ENCODE results near the gene AKT1S1. TPM values are rescaled to one million over a fixed set of nuclear protein-coding genes. Genes with fewer than 3 reads are reported as not detected.
A peak's percentile ranks its signal among the peaks of the same experiment; 100 is the strongest.

The AKT1S1 gene
- total RNA-seq, 1 donor from 2014 or later: 59.7 TPM

DNA sequence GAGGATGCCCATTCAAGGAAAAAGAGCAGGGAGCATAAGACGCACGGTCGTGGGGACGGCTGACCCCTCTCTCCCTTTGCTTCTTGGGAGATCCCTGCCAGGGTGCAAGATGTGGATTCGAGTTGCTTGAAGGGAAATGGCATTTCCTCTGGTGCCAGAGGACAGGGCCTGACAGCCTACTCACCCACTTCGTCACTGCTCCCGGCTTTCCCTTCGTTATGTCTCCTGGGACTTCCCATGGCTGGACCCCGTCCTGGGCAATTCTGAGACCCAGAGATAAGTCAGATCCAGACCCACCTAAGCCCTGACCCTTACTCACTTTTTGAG lies 1.6 kb upstream of the AKT1S1 start:
- TF ChIP-seq, protein P1, sequence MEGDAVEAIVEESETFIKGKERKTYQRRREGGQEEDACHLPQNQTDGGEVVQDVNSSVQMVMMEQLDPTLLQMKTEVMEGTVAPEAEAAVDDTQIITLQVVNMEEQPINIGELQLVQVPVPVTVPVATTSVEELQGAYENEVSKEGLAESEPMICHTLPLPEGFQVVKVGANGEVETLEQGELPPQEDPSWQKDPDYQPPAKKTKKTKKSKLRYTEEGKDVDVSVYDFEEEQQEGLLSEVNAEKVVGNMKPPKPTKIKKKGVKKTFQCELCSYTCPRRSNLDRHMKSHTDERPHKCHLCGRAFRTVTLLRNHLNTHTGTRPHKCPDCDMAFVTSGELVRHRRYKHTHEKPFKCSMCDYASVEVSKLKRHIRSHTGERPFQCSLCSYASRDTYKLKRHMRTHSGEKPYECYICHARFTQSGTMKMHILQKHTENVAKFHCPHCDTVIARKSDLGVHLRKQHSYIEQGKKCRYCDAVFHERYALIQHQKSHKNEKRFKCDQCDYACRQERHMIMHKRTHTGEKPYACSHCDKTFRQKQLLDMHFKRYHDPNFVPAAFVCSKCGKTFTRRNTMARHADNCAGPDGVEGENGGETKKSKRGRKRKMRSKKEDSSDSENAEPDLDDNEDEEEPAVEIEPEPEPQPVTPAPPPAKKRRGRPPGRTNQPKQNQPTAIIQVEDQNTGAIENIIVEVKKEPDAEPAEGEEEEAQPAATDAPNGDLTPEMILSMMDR (IDR thresholded peaks at IDR 0.05): no peak
- Mint-ChIP-seq H3K4me3 (ENCODE audit: unreplicated experiment) (no peak overlapping the region), H3K9me3 (ENCODE audit: unreplicated experiment) (no peaks in the 10 kb centered on the region), H3K4me1 (ENCODE audit: unreplicated experiment) (peaks cover 23% of the 10 kb centered on the region), H3K36me3 (ENCODE audit: unreplicated experiment) (peaks cover 37% of the 10 kb centered on the region), H3K27ac (ENCODE audit: unreplicated experiment) (no peak overlapping the region), H3K27me3 (ENCODE audit: unreplicated experiment) (no peaks in the 10 kb centered on the region)
- no peak for DNase-seq (ENCODE audit: extremely low spot score, unreplicated experiment)

DNA sequence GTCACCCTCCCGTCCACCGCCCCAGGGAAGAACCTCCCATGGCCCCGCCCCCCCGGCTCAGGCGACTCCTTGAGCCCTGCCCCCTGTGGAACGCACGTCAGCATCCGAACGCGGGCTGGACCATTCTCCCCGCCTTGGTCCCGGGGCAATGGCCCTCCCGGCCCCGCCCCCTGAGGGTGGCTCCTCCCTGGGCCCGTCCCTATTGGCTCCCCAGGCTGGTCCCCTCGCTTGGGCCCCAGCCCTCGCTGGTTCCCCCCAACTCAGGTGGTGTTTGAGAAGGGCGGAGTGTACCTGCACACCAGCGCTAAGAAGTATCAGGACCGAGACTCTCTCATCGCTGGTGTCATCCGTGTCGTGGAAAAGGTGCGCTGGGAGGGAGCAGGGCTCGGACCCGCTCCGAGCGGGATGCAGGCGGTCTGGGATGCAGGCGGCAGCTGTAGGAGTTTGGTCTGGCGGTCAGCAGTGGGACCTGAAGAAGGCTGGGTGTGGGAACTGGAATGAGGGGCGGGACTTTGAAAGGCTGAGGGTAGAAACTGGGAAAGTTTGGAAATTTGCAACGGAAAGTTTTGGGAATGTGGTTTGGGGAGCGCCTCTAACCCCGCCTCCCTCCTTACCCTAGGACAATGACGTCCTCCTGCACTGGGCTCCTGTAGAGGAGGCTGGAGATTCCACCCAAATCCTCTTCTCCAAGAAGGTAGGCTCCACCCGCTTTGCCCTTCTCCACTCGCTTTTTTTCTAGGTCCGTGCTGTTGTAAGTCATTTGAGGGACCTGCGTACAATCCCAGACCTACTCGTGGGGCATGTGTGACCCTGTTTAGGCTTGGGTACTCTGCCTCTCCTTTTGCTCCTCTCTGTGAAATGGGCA lies 956 bp upstream of the AKT1S1 start:
- Mint-ChIP-seq H3K36me3 (ENCODE audit: unreplicated experiment) (peaks cover 31% of the 10 kb centered on the region), H3K27me3 (ENCODE audit: unreplicated experiment) (no peaks in the 10 kb centered on the region), H3K27ac (ENCODE audit: unreplicated experiment) (no peak overlapping the region), H3K4me3 (ENCODE audit: unreplicated experiment) (no peak overlapping the region), H3K9me3 (ENCODE audit: unreplicated experiment) (no peaks in the 10 kb centered on the region), H3K4me1 (ENCODE audit: unreplicated experiment) (peaks cover 23% of the 10 kb centered on the region)
- TF ChIP-seq, protein P1 (IDR thresholded peaks at IDR 0.05): no peak
- peak; percentile 99 for DNase-seq (ENCODE audit: extremely low spot score, unreplicated experiment)

DNA sequence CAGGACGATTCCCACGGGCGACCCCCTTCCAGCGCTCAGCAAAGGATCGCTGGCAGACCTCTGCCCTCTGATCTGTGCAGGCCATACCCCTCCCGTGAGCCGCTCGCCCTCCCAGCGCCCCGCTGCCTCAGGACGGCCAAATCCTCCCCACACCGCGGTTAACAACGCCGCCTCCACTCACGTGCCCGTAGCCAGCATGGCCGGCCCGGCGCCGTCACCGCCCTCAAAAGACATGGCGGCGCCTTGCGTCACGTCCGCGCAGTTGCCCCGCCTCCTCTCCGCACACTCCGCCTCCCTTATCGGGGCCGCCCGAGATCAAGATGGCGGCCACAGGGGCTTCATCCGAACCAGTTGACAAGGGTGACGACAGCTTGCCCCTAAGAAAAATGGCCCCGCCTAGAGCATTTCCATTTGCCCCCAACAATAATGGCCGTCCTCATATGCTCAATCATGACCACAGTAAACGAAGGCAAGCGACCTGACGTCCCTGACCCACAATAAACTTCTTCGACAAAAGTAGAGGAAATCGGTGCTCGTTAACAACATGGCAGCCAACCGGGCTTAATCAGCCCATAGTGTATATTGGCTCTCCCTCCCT lies 634 bp downstream of the AKT1S1 start:
- Mint-ChIP-seq H3K4me3 (ENCODE audit: unreplicated experiment) (no peak overlapping the region), H3K27me3 (ENCODE audit: unreplicated experiment) (no peaks in the 10 kb centered on the region), H3K9me3 (ENCODE audit: unreplicated experiment) (no peaks in the 10 kb centered on the region), H3K27ac (ENCODE audit: unreplicated experiment) (no peak overlapping the region), H3K36me3 (ENCODE audit: unreplicated experiment) (peaks cover 24% of the 10 kb centered on the region), H3K4me1 (ENCODE audit: unreplicated experiment) (peaks cover 23% of the 10 kb centered on the region)
- TF ChIP-seq, protein P1 (IDR thresholded peaks at IDR 0.05): no peak
- peak; percentile 99 for DNase-seq (ENCODE audit: extremely low spot score, unreplicated experiment)

DNA sequence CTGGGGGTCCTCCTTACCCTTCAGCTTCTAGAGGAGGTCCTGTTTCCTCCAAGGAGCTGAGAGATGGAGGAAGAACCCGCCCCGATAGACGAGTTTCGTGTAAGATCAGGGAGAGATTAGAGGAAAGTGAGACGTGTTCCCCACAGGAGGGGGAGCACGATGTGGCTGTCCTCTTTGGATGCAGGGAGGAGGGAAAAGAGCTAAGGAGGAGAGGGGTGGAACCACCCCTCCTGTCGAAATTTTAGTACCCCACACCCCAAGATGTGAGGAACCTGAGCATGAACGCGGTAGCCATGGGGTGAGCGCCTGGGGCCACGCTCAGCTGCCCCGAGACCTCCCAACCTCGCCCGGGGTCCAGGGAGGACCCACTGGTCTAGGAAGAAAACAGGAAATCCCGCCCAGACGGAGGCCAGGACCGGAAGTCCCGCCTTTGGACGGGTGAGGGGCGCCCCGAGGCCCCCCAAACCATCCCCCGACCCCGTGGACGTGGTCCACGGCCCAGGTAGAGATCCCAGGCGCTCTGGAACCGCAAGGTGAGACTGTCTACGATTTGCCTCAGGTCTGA lies 1.2 kb downstream of the AKT1S1 start:
- Mint-ChIP-seq H3K4me3 (ENCODE audit: unreplicated experiment) (no peak overlapping the region), H3K4me1 (ENCODE audit: unreplicated experiment) (peaks cover 23% of the 10 kb centered on the region), H3K9me3 (ENCODE audit: unreplicated experiment) (no peaks in the 10 kb centered on the region), H3K27me3 (ENCODE audit: unreplicated experiment) (no peaks in the 10 kb centered on the region), H3K36me3 (ENCODE audit: unreplicated experiment) (peaks cover 20% of the 10 kb centered on the region), H3K27ac (ENCODE audit: unreplicated experiment) (no peak overlapping the region)
- TF ChIP-seq, protein P1 (IDR thresholded peaks at IDR 0.05): no peak
- DNase-seq (ENCODE audit: extremely low spot score, unreplicated experiment): no peak

DNA sequence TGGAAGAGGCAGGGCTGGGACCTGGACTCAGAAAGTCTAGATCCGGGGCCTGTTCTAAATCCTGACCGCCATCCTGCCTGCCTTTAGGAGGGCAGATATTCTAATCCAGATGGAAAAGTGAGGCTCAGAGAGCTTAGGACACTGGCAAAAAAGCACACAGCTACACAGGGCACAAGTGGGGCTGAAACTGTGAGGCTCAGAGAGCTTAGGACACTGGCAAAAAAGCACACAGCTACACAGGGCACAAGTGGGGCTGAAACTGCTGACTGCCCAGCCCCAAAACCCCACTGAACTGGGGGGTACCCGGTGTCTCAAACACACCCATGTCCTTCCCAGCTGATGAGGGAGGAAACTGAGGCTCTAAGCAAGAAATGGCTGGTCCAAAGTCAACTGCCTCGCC lies 2.0 kb downstream of the AKT1S1 start:
- DNase-seq (ENCODE audit: extremely low spot score, unreplicated experiment): no peak
- peaks cover 14% of the 10 kb centered on the region for H3K36me3 Mint-ChIP-seq (ENCODE audit: unreplicated experiment)
- no peak overlapping the region for H3K27ac Mint-ChIP-seq (ENCODE audit: unreplicated experiment)
- H3K4me1 Mint-ChIP-seq (ENCODE audit: unreplicated experiment): peaks cover 27% of the 10 kb centered on the region
- TF ChIP-seq, protein P1 (IDR thresholded peaks at IDR 0.05): no peak
- H3K27me3 Mint-ChIP-seq (ENCODE audit: unreplicated experiment): no peaks in the 10 kb centered on the region
- no peak overlapping the region for H3K4me3 Mint-ChIP-seq (ENCODE audit: unreplicated experiment)
- H3K9me3 Mint-ChIP-seq (ENCODE audit: unreplicated experiment): no peaks in the 10 kb centered on the region
